Measurements from ENCODE around the gene ERAS. TPM values are rescaled to one million over a fixed set of nuclear protein-coding genes. Genes with fewer than 3 reads are reported as not detected.

Gene ERAS
- polyA plus RNA-seq, 1 of the 3 experiments (the other 2 are of a cell fraction), result 0.03 TPM

DNA sequence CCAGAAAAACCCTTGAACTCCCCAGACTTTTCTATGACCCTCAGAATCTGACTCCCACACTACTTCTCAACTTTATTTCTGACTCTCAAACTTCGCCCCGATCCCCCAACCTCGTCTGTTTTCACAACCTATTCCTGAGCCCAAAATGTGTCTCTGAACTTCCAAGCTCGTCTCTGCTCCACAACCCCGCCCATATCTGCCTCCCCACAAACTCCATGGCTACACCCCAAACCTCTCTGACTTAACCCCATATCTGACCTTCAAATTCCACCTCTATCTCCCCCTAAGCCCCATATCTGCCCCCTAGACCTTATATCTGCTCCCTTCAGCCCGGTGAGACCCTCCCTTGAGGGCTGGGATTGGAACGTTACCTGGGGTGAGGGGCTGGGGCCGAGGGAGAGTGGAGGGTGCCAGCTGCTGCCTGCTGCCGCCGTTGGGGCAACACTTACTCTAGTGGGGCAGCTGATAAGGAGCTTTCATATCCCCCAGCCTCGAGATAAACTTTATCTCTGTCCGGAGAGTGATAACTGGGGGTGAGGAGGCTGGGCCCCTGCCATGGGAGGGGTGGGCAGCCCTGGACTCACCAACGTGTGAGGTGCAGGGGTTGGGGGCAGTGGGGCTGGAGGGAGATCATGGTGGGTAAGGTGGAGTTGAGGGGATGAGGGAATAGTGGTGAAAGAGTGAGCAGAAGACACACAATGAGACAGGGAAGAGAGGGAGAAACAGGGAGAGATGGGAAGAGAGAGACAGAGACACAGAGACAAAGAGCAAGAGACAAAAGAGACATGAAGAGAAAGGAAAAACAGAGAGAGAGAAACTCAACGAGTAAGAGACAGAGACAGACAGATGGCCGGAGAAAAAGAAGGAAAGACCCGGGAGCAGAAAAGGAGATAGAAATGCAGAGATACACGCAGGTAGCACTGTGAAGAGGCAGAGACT lies 38.5 kb upstream of the ERAS start (continued):
- TF ChIP-seq CHD2 (IDR thresholded peaks at IDR 0.05; ENCODE audit: low read length, partially characterized antibody) (no peak), MEF2A (IDR thresholded peaks at IDR 0.05; ENCODE audit: borderline replicate concordance, low read depth) (no peak), YY1 (IDR thresholded peaks at IDR 0.05; ENCODE audit: low read depth) (no peak)

GRCh38 chrX:48789366-48790220 lies 36.7 kb upstream of the ERAS start:
- H4K20me1 ChIP-seq (ENCODE audit: insufficient read depth), result no peaks in the 10 kb centered on the region
- no peak overlapping the region for H3K27ac ChIP-seq (ENCODE audit: low read depth in 2 of 2, low read length in 1 of 2)
- H3K4me2 ChIP-seq, result no peak overlapping the region
- no peaks in the 10 kb centered on the region for H3K4me1 ChIP-seq (ENCODE audit: control insufficient read depth in 1 of 2, insufficient read depth in 2 of 2, low read depth in 1 of 2, low read length in 1 of 2)
- WGBS (ENCODE audit: low lambda C conversion rate), result 38% methylated on average over 7 of the region's 7 CpGs
- TF ChIP-seq RCOR1 (IDR thresholded peaks at IDR 0.05; ENCODE audit: low read length), result no peak
- no peak for TF ChIP-seq IRF3 (IDR thresholded peaks at IDR 0.05; ENCODE audit: low read depth, low read length)
- no peak for TF ChIP-seq YY1 (IDR thresholded peaks at IDR 0.05; ENCODE audit: low read depth)
- no peak for TF ChIP-seq SIN3A (IDR thresholded peaks at IDR 0.05; ENCODE audit: borderline replicate concordance, low read depth, low read length)
- no peak for TF ChIP-seq FOXJ3 (CRISPR knock-in tag; IDR thresholded peaks at IDR 0.05)
- TF ChIP-seq MEF2A (IDR thresholded peaks at IDR 0.05; ENCODE audit: borderline replicate concordance, low read depth), result no peak
- no peak for TF ChIP-seq GABPA (IDR thresholded peaks at IDR 0.05; ENCODE audit: low read depth)
- no peak for TF ChIP-seq MXI1 (IDR thresholded peaks at IDR 0.05; ENCODE audit: low read depth, low read length)
- POLR2A ChIA-PET, result no interaction called here
- no peaks in the 10 kb centered on the region for H3K79me2 ChIP-seq (ENCODE audit: insufficient read depth)
- no peak overlapping the region for H3K9ac ChIP-seq
- no peaks in the 10 kb centered on the region for H3K9me3 ChIP-seq
- peaks cover 31% of the 10 kb centered on the region; the same call in 1 of the 2 replicates for H3K27me3 ChIP-seq (ENCODE audit: insufficient read depth)
- H3K36me3 ChIP-seq (replicated peaks in 1 of 2; ENCODE audit: control insufficient read depth in 1 of 2, insufficient read depth in 2 of 2, low read length in 1 of 2), result no peaks in the 10 kb centered on the region
- H2AFZ ChIP-seq (ENCODE audit: low read depth), result no peak overlapping the region
- H3K9me2 ChIP-seq, result no peaks in the 10 kb centered on the region
- no peak overlapping the region for H3K4me3 ChIP-seq (ENCODE audit: low read depth in 2 of 2, low read length in 1 of 2)
- H3F3A ChIP-seq (replicated peaks; ENCODE audit: insufficient read depth), result no peaks in the 10 kb centered on the region
- DNase-seq, result no peak
- CTCF ChIA-PET, result no interaction called here

GRCh38 chrX:48790477-48790876 lies 35.8 kb upstream of the ERAS start:
- no peak overlapping the region for H3K4me2 ChIP-seq
- WGBS (ENCODE audit: low lambda C conversion rate), result 14% methylated on average over 5 of the region's 5 CpGs
- H3K4me3 ChIP-seq (ENCODE audit: low read depth in 2 of 2, low read length in 1 of 2), result no peak overlapping the region
- no peaks in the 10 kb centered on the region for H4K20me1 ChIP-seq (ENCODE audit: insufficient read depth)
- H3K4me1 ChIP-seq (ENCODE audit: control insufficient read depth in 1 of 2, insufficient read depth in 2 of 2, low read depth in 1 of 2, low read length in 1 of 2), result no peaks in the 10 kb centered on the region
- POLR2A ChIA-PET, result no interaction called here
- TF ChIP-seq MXI1 (IDR thresholded peaks at IDR 0.05; ENCODE audit: low read depth, low read length) (no peak), FOSL2 (IDR thresholded peaks at IDR 0.05; ENCODE audit: borderline replicate concordance, low read depth) (no peak), EZH2phosphoT487 (IDR thresholded peaks at IDR 0.05; ENCODE audit: borderline replicate concordance, low read depth) (no peak)
- DNase-seq, result no peak
- H3K27me3 ChIP-seq (ENCODE audit: insufficient read depth), result peaks cover 31% of the 10 kb centered on the region; the same call in 1 of the 2 replicates
- H3K79me2 ChIP-seq (ENCODE audit: insufficient read depth), result no peaks in the 10 kb centered on the region
- CTCF ChIA-PET, result interaction anchor here (0.6 kb wide), 1 partner anchor 99 kb away, joined by 3 read pairs; no protein-coding TSS in a partner anchor
- no peaks in the 10 kb centered on the region for H3F3A ChIP-seq (replicated peaks; ENCODE audit: insufficient read depth)
- no peaks in the 10 kb centered on the region for H3K9me2 ChIP-seq
- no peak overlapping the region for H3K9ac ChIP-seq
- H2AFZ ChIP-seq (ENCODE audit: low read depth), result no peak overlapping the region
- no peaks in the 10 kb centered on the region for H3K9me3 ChIP-seq
- H3K36me3 ChIP-seq (replicated peaks in 1 of 2; ENCODE audit: control insufficient read depth in 1 of 2, insufficient read depth in 2 of 2, low read length in 1 of 2), result no peaks in the 10 kb centered on the region
- no peak overlapping the region for H3K27ac ChIP-seq (ENCODE audit: low read depth in 2 of 2, low read length in 1 of 2)
